ACC112 (cell line): ENCODE results near the gene OSBP2.

Source experiments
- H2AFZ ChIP-seq: fragments of 200-600 bp; sonication (generic); one replicate; pipeline ENCODE4 v1.6.0; 2017; ENCODE audit warnings: antibody characterized with exemption, low read length; ENCODE audit not compliant: unreplicated experiment
- H3K27ac ChIP-seq: fragments of 200-600 bp; sonication (generic); 2 replicates; pipeline ENCODE4 v1.5.1; 2014; ENCODE audit warnings: low read depth, mild to moderate bottlenecking, antibody characterized with exemption, low read length, moderate library complexity
- H3K27me3 ChIP-seq: fragments of 200-600 bp; sonication (generic); 2 replicates; pipeline ENCODE4 v1.6.1; 2014; ENCODE audit warnings: mild to moderate bottlenecking, antibody characterized with exemption, low read length, moderate library complexity, mixed read lengths; ENCODE audit not compliant: insufficient read depth
- H3K36me3 ChIP-seq: fragments of 200-600 bp; sonication (generic); 2 replicates; pipeline ENCODE4 v1.6.1; 2016; ENCODE audit warnings: mild to moderate bottlenecking, antibody characterized with exemption, low read length, moderate library complexity, mixed read lengths; ENCODE audit not compliant: insufficient read depth
- H3K4me1 ChIP-seq: fragments of 200-600 bp; sonication (generic); one replicate; pipeline ENCODE4 v1.6.1; 2016; ENCODE audit warnings: low read length, mixed read lengths; ENCODE audit not compliant: insufficient read depth, unreplicated experiment, control insufficient read depth
- H3K4me3 ChIP-seq: fragments of 200-600 bp; sonication (generic); 2 replicates; pipeline ENCODE4 v1.5.1; 2014; ENCODE audit warnings: mild to moderate bottlenecking, low read depth, low read length
- H3K79me2 ChIP-seq: fragments of 200-600 bp; sonication (generic); one replicate; pipeline ENCODE4 v1.6.0; 2016; ENCODE audit warnings: low read length; ENCODE audit not compliant: control insufficient read depth, unreplicated experiment, insufficient read depth

OSBP2 gene

GRCh38 chr22:30874431-30875370 is 180.0 kb downstream of the OSBP2 start:
- Histone ChIP-seq H3K4me3 (no peak overlapping the region), H3K27me3 (no peaks in the 10 kb centered on the region), H3K36me3 (no peaks in the 10 kb centered on the region), H3K27ac (no peak overlapping the region), H2AFZ (no peak overlapping the region), H3K79me2 (no peaks in the 10 kb centered on the region), H3K4me1 (no peaks in the 10 kb centered on the region)

- H3K36me3 ChIP-seq, result no peaks in the 10 kb centered on the region
- no peaks in the 10 kb centered on the region for H3K27me3 ChIP-seq
- H3K27ac ChIP-seq, result no peak overlapping the region
- H3K79me2 ChIP-seq, result no peaks in the 10 kb centered on the region
- H3K4me1 ChIP-seq, result no peaks in the 10 kb centered on the region
- H3K4me3 ChIP-seq, result no peak overlapping the region
- no peak overlapping the region for H2AFZ ChIP-seq
Measured at GRCh38 chr22:30875481-30876215, 181.0 kb downstream of the OSBP2 start.

- H3K4me3 ChIP-seq, result no peak overlapping the region
- no peaks in the 10 kb centered on the region for H3K79me2 ChIP-seq
- H3K27ac ChIP-seq, result no peak overlapping the region
- H3K36me3 ChIP-seq, result no peaks in the 10 kb centered on the region
- H3K27me3 ChIP-seq, result no peaks in the 10 kb centered on the region
- H3K4me1 ChIP-seq, result no peaks in the 10 kb centered on the region
- no peak overlapping the region for H2AFZ ChIP-seq
Measured at GRCh38 chr22:30876221-30876751, 181.6 kb downstream of the OSBP2 start.

- no peaks in the 10 kb centered on the region for H3K27me3 ChIP-seq
- no peak overlapping the region for H2AFZ ChIP-seq
- H3K27ac ChIP-seq, result no peak overlapping the region
- H3K4me1 ChIP-seq, result no peaks in the 10 kb centered on the region
- no peak overlapping the region for H3K4me3 ChIP-seq
- H3K79me2 ChIP-seq, result no peaks in the 10 kb centered on the region
- no peaks in the 10 kb centered on the region for H3K36me3 ChIP-seq
Measured at GRCh38 chr22:30876915-30877553, 182.4 kb downstream of the OSBP2 start.

- Histone ChIP-seq H3K79me2 (no peaks in the 10 kb centered on the region), H3K27ac (no peak overlapping the region)
Measured at GRCh38 chr22:30877662-30878515, 183.2 kb downstream of the OSBP2 start.

GRCh38 chr22:30878516-30879414 is 184.1 kb downstream of the OSBP2 start:
- no peak overlapping the region for H2AFZ ChIP-seq
- H3K27me3 ChIP-seq, result no peaks in the 10 kb centered on the region
- H3K4me3 ChIP-seq, result no peak overlapping the region
- H3K36me3 ChIP-seq, result no peaks in the 10 kb centered on the region
- H3K79me2 ChIP-seq, result no peaks in the 10 kb centered on the region
- H3K4me1 ChIP-seq, result no peaks in the 10 kb centered on the region
- no peak overlapping the region for H3K27ac ChIP-seq

More at GRCh38 chr22:30877662-30878515, 183.2 kb downstream of the OSBP2 start:
- Histone ChIP-seq H2AFZ (no peak overlapping the region), H3K36me3 (no peaks in the 10 kb centered on the region), H3K4me3 (no peak overlapping the region), H3K4me1 (no peaks in the 10 kb centered on the region), H3K27me3 (no peaks in the 10 kb centered on the region)

GRCh38 chr22:30879415-30879797 is 184.7 kb downstream of the OSBP2 start:
- no peaks in the 10 kb centered on the region for H3K79me2 ChIP-seq
- H2AFZ ChIP-seq, result no peak overlapping the region
- H3K4me3 ChIP-seq, result no peak overlapping the region
- no peaks in the 10 kb centered on the region for H3K36me3 ChIP-seq
- H3K27me3 ChIP-seq, result no peaks in the 10 kb centered on the region
- H3K4me1 ChIP-seq, result no peaks in the 10 kb centered on the region
- H3K27ac ChIP-seq, result no peak overlapping the region

- Histone ChIP-seq H3K79me2 (no peaks in the 10 kb centered on the region), H3K4me1 (no peaks in the 10 kb centered on the region), H3K36me3 (no peaks in the 10 kb centered on the region), H3K4me3 (no peak overlapping the region), H2AFZ (no peak overlapping the region), H3K27me3 (no peaks in the 10 kb centered on the region), H3K27ac (no peak overlapping the region)
Measured at GRCh38 chr22:30880181-30880601, 185.5 kb downstream of the OSBP2 start.

GRCh38 chr22:30880847-30881246 is 186.2 kb downstream of the OSBP2 start:
- Histone ChIP-seq H3K27ac (no peak overlapping the region), H3K36me3 (no peaks in the 10 kb centered on the region), H2AFZ (no peak overlapping the region), H3K4me3 (no peak overlapping the region), H3K4me1 (no peaks in the 10 kb centered on the region), H3K27me3 (no peaks in the 10 kb centered on the region), H3K79me2 (no peaks in the 10 kb centered on the region)
